Chondrocyte (in vitro differentiated cells): ENCODE data around the gene ELOVL3. TPM values are rescaled to one million over a fixed set of nuclear protein-coding genes. Genes with fewer than 3 reads are reported as not detected.
A peak's percentile ranks its signal among the peaks of the same experiment; 100 is the strongest.

ENCODE experiments used
- DNase-seq: peaks from one replicate; pipeline ENCODE4 v3.0.0; 2021; ENCODE audit warnings: mixed read lengths, low spot score
- H3K27ac Mint-ChIP-seq: one replicate; pipeline ENCODE4 v1.8.0; 2021; ENCODE audit warnings: mild to moderate bottlenecking, moderate library complexity, mixed read lengths; ENCODE audit not compliant: unreplicated experiment
- H3K27me3 Mint-ChIP-seq: 2 replicates; pipeline ENCODE4 v1.8.0; 2021; ENCODE audit warnings: low read depth, mixed read lengths
- H3K36me3 Mint-ChIP-seq: 2 replicates; pipeline ENCODE4 v1.8.0; 2021; ENCODE audit warnings: low read depth, mixed read lengths
- H3K4me1 Mint-ChIP-seq: 2 replicates; pipeline ENCODE4 v1.8.0; 2021; ENCODE audit warnings: low read depth, mild to moderate bottlenecking, mixed read lengths
- H3K4me3 Mint-ChIP-seq: one replicate; pipeline ENCODE4 v1.8.0; 2021; ENCODE audit warnings: mild to moderate bottlenecking, moderate library complexity, mixed read lengths; ENCODE audit not compliant: unreplicated experiment
- H3K9me3 Mint-ChIP-seq: 2 replicates; pipeline ENCODE4 v1.8.0; 2021; ENCODE audit warnings: low read depth, mixed read lengths
- CTCF ChIP-seq: fragments of 200-600 bp; sonication (generic); IDR thresholded peaks from 2 replicates; pipeline ENCODE4 v1.5.0; 2021; ENCODE audit warnings: antibody characterized with exemption, mild to moderate bottlenecking, moderate library complexity
- long read RNA-seq: library from polyadenylated mRNA; stranded (forward); transcript quantifications from one replicate; pipeline ENCODE4 v2.0.0, GENCODE V29; 2021
- total RNA-seq: library from RNA; stranded (reverse); gene quantifications from 3 replicates; pipeline ENCODE4 v1.2.1, GENCODE V29; 2021

ELOVL3 gene
- not detected in 3 replicates for total RNA-seq
- long read RNA-seq: 0 reads

DNA sequence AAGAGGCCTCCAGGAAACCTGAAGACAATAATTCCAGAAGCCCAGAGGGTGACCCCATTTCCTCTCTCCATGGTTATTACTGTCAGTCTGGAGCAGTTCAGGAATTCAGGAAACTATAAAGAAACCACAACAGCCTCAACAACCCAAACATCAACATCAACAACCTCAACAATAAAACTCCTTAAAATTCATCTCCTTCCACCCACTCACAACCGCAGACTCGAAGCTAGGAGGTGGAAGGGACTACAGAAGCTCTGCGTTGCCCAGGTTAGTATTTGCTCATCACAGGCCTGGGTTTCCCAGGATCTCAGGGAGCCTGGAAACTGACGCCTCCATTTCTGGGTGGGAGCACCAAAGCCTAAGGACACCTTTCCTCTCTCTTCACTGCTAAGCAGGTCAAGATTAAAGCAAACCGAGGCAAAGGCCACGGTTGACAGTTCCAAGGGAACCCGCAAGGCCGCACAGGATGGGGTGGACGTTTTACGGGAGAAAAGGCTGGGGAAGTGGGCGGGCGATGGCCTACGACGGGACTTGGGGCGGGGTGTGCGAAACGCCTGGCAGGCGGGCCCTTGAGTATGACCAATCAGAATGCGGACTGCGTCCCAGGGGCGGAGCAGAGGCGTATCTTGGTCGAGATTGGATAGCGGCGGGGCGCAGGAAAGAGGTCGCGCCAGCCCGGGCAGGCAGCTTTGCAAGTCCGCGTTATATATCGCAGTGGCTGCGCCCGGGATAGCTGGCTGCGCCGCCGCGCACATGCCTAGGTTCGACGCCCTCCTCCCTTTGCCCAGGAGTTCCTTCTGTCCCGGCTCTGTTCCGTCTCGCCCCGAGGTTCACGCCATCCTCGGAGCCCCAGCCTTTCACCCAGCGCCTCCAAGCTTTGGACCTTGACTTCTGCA is at the start of gene ELOVL3:
TSS of gene ELOVL3 (plus strand) at position 654 of the 896 bp plus-strand sequence. CDS start 250 bp downstream, outside the sequence.
- Mint-ChIP-seq H3K27ac (peak within 1 kb of the TSS; percentile 62), H3K4me1 (peaks cover 17% of the 10 kb centered on the region), H3K27me3 (peaks cover 28% of the 10 kb centered on the region), H3K4me3 (peak within 1 kb of the TSS; percentile 66), H3K36me3 (no peaks in the 10 kb centered on the region), H3K9me3 (no peaks in the 10 kb centered on the region)
- peak; percentile 96 for DNase-seq
- no peak for TF ChIP-seq CTCF

- Mint-ChIP-seq H3K9me3 (peaks cover 11% of the 10 kb centered on the region), H3K27ac (no peak overlapping the region), H3K36me3 (no peaks in the 10 kb centered on the region), H3K4me1 (no peaks in the 10 kb centered on the region), H3K4me3 (no peak overlapping the region), H3K27me3 (peaks cover 3% of the 10 kb centered on the region)
- DNase-seq: no peak
- TF ChIP-seq CTCF: no peak
These were observed 41.5 kb upstream of the ELOVL3 start for GRCh38 chr10:102184606-102185005.

DNA sequence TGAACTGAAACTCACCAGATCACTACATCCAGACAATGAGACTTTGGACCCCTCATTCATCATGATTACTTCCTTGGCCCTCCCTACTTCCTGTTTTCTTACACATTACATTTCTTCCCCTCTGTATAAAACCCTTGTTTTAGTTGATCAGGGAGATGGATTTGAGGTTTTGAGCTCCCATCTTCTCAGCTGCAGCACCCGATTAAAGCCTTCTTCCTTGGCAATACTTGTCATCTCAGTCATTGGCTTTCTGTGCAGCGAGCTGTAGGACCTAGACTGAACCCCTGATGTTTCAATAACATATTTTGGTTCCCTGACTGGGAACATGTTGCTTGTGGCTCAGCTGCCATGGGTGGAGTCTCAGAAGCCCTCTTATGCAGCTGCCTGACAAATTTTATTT is 40.8 kb upstream of the ELOVL3 start:
- Mint-ChIP-seq H3K27ac (no peak overlapping the region), H3K27me3 (peaks cover 3% of the 10 kb centered on the region), H3K4me3 (no peak overlapping the region), H3K4me1 (no peaks in the 10 kb centered on the region), H3K36me3 (no peaks in the 10 kb centered on the region), H3K9me3 (peaks cover 11% of the 10 kb centered on the region)
- no peak for TF ChIP-seq CTCF
- DNase-seq: no peak

DNA sequence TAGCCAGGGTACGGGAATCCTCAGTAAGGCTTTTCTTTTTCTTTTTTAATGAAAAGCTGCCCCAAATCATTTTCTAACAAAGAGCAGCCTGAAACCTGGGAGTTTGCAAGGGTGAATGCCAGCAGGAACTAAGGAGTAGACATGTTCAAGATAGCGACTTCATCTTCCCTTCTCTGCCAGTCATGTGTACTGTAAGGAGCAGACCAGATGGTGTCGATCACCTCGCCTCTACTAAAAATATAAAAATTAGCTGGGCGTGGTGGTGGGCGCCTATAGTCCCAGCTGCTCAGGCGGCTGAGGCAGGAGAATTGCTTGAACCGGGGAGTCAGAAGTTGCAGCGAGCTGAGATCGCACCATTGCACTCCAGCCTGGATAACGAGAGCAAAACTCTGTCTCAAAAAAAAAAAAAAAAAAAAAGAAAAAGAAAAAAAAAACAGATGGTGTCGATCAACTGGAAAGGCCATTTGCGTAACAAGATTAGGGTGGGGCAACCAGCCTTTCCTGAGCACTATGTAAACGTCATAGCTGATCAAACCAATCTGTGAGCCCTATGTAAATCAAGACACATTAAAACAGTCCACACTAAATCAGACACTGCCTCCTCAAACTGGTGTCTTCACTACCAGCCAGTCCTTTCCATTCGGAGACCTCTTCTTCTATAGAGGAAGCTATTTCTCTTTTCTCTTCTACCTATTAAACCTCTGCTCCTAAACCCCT is 40.1 kb upstream of the ELOVL3 start:
- H3K36me3 Mint-ChIP-seq: no peaks in the 10 kb centered on the region
- H3K4me3 Mint-ChIP-seq: no peak overlapping the region

More for the DNA sequence above, 40.1 kb upstream of the ELOVL3 start:
- H3K27ac Mint-ChIP-seq: no peak overlapping the region
- peaks cover 11% of the 10 kb centered on the region for H3K9me3 Mint-ChIP-seq
- TF ChIP-seq CTCF: no peak
- DNase-seq: no peak
- no peaks in the 10 kb centered on the region for H3K4me1 Mint-ChIP-seq
- peaks cover under 1% of the 10 kb centered on the region for H3K27me3 Mint-ChIP-seq
